CD4-positive, alpha-beta T cell treated with Interleukin-1 beta for 1 hour (primary cell): Measurements from ENCODE around the gene SOX8.

Experiments used
- DNase-seq, 2 donors: peaks; one replicate each; pipeline ENCODE4 v3.0.0-alpha.2; 2020 to 2022

SOX8 gene

DNA sequence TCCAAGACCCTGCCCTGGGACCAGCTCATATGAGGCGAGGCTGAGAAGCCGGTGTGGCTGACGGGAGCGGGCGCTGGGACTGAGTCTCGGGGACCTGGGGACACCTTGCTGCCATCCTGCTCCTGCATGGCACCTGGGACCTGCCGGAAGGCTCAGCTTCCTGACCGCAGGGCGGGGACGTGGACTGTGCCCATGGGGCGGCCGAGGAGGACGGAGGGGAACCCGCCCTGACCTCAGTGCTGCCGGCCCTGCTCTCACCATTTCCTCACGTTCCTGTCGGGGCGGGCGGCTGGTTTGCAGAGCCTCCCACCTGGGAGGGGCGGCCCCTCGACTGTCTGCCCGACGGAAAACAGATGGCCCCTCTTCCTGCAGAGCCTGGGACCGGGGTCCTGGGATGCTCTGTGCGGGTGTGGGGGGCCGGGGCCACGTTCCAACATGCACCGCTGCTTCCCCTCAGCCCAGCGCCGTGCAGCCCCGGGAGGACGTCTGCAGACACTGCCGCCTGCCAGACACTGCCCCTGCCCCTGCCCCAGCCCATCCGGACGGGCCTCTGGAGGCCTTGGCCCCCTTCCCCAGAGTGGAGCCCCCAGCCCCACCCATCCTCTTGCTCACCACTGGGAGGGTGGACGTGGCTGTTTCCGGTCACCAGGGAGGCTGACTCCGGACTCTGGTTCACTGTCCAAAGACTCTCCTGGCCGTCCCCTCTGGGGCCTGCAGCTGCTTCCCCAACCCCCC is 47.1 kb downstream of the SOX8 start:
- DNase-seq, result no peak

DNA sequence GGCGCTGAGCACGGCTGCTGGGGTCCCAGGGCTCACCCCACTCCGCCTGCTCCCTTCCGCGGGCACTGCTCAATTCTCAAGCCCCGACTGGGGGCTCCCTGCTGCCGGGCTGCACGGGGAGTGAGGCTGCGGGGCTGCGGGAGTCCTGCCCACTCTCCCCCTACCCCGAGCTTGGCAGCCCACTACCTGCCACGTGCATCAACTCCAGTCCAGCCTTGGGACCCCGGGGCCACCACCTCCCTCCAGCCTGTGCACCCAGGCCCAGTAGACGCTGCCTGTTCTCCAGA is 47.6 kb downstream of the SOX8 start:
- DNase-seq, result no peak

DNA sequence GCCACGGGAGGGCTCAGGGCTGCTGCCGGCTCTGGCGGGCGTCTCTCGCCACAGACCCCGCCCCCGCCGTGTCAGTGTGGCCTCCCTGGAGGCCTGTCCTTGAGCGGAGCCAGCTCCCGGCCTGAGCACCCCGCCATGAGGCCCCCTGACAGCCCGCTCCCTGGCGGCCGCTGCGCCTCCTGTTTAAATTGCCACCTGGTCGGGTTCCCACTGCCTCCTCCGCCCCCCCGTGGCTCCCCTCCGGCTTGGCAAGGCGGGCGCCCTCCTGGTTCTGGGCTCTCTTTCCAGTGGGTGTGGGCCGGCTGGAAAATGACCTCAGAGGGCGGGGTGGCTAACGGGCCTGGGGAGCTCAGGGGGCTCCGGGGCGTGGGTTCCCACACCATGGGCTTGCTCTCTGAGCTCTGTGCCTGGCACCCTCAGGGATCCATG is 48.9 kb downstream of the SOX8 start:
- DNase-seq, result no peak

DNA sequence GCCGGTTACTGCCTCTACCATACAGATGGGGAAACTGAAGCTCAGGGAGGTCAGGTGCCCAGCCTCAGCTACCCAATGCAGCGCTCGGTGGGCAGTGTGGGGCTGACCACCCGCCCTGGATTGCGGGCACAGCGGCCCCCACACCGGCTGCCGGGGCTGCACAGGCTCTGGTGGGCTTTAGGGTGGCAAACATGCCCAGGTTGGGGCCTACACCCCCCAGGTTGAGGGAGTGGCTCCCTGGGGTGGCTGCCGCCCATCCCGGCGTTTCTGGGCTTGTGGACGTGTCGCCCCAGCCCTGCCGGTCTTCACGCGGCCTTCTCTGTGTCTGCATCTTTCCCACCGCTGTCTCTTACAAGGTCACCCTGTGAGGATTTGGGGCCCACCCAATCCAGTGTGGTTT is 50.1 kb downstream of the SOX8 start:
- DNase-seq, result no peak

DNA sequence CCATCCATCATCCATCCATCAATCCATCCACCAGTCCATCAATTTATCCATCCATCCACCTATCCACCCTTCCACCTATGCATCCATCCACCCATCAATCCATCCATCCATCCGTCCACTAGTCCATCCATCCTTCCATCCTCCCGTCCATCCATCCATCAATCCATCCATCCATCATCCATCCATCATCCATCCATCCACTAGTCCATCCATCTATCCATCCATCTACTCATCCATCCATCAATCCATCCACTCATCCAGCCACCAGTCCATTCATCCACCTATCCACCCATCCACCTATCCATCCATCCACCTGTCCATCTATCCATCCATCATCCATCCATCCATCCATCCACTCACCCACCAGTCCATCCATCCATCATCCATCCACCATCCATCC is 51.0 kb downstream of the SOX8 start:
- DNase-seq, result no peak

DNA sequence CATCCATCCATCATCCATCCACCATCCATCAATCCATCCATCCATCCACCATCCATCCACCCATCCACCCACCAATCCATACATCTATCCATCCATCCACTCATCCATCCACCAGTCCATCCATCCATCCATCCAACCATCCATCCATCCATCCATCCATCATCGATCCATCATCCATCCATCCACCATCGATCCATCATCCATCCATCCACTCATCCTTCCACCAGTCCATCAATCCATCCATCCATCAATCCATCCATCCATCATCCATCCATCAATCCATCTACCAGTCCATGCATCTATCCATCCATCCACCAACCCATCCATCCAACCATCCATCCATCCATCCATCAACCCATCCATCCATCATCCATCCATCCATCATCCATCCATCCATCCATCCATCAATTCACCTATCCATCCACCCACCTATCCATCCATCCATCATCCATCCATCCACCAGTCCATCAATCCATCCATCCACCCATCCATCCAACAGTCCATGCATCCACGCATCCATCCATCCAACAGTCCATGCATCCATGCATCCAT is 51.6 kb downstream of the SOX8 start:
- no peak for DNase-seq

DNA sequence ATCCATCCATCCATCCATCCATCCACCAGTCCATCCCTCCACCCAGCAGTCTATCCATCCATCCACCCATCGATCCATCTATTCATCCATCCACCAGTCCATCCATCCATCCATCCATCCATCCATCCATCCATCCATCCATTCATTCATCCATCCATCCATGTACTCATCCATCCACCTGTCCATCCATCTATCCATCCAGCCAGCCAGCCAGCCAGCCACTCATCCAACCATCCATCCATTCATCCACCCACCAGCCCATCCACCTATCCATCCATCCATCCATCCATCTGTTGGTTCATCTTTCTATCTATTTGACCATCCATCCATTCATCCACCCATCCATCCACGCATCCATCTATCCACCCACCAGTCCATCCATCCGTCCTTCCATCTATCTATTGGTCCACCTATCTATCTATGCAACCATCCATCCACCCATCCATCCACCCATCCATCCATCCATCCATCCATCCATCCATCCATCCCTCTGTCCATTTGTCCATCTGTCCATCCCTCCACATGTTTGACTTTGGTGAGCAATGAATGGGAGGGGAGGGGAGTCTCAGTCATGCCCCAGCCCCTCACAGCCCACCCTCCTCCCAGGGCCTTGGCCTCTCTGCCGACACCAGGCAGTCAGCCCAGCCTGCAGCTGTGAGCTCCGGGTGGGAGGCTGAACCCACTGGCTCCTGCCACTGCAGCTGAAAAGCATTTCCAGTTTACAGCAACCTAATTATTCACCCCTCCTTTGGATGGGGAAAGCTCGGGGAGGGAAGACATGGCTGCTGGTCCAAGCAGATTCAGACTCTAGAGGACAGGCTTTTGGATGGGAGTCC is 52.9 kb downstream of the SOX8 start:
- no peak for DNase-seq

DNA sequence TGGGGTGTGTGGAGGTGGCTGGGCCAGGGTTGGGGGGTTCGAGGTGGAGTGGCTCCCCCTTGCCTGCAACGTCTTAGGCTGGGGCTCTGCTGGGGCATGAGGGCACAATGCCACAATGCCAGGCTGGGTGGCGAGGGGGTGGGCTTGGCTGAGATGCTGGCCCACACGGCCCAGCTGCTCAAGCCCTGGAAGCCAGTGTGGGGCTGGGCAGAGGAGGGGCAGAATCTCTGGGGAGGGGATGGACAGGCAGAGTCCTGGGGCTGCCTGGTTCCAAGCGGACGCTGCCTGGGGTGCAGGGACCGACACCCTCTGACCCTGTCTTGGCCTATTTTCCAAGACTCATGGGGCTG is 53.5 kb downstream of the SOX8 start:
- no peak for DNase-seq

DNA sequence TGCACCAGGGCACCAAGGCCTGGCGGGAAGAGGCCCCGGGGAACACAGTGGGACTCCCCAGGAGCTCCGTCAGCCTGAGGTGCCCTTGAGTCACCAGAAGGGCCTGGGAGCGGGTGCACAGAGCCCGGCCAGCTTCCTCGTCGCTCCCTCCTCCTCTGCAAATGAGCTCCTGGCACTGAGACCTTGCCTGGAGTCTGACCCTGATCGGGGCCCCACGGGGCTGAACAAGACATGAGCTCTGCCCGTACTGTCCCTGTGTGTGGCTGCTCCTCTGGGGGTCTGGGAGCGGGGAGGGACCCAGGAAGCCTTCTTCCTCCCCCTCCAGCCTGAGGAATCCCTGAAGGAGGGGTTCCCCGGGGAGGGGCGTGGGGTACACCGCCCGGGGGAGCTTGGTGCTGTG is 54.6 kb downstream of the SOX8 start:
- DNase-seq, result no peak
